ENCODE results near the gene SLC10A4. TPM values are rescaled to one million over a fixed set of nuclear protein-coding genes. Genes with fewer than 3 reads are reported as not detected.

Gene SLC10A4
- total and polyA plus RNA-seq, 7 donors = 0.06 to 0.29 (median 0.15) TPM; not detected in 1

GRCh38 chr4:48454591-48454990 is 28.6 kb upstream of the SLC10A4 start:
- ATAC-seq = no peak
- no peaks in the 10 kb centered on the region for H3K4me1 ChIP-seq
- no peaks in the 10 kb centered on the region for H3K27me3 ChIP-seq (ENCODE audit: insufficient read depth in 3 of 3, low read length in 2 of 3)
- H3K9me3 ChIP-seq = no peaks in the 10 kb centered on the region
- no peaks in the 10 kb centered on the region for H3K36me3 ChIP-seq (ENCODE audit: insufficient read depth in 1 of 2, low read depth in 1 of 2)
- WGBS, 3 donors = 89 to 92% (median 90%) methylated on average over 2 of the region's 2 CpGs
- H3K4me3 ChIP-seq = no peak overlapping the region
- no peak overlapping the region for H3K27ac ChIP-seq
- intact Hi-C loops (cut with DNase I) = no loop called here
- no peak for DNase-seq
- TF ChIP-seq CTCF (IDR thresholded peaks at IDR 0.05) = no peak

GRCh38 chr4:48461000-48461399 is 22.1 kb upstream of the SLC10A4 start:
- Histone ChIP-seq H3K36me3 (ENCODE audit: insufficient read depth in 1 of 2, low read depth in 1 of 2) (no peaks in the 10 kb centered on the region), H3K4me3 (no peak overlapping the region), H3K27ac (no peak overlapping the region), H3K9me3 (peaks cover 3% of the 10 kb centered on the region), H3K4me1 (no peaks in the 10 kb centered on the region), H3K27me3 (ENCODE audit: insufficient read depth in 3 of 3, low read length in 2 of 3) (no peaks in the 10 kb centered on the region)
- no peak for ATAC-seq
- no peak for DNase-seq
- no peak for TF ChIP-seq CTCF (IDR thresholded peaks at IDR 0.05)
- intact Hi-C loops (cut with DNase I) = no loop called here

GRCh38 chr4:48462363-48462762 is 20.8 kb upstream of the SLC10A4 start:
- peaks cover 3% of the 10 kb centered on the region for H3K9me3 ChIP-seq
- no peak for DNase-seq
- WGBS, 3 donors = 43 to 50% (median 44%) methylated on average over 5 of the region's 5 CpGs
- no peak for ATAC-seq
- TF ChIP-seq CTCF (IDR thresholded peaks at IDR 0.05) = no peak
- intact Hi-C loops (cut with DNase I) = no loop called here
- no peaks in the 10 kb centered on the region for H3K4me1 ChIP-seq
- H3K27ac ChIP-seq = no peak overlapping the region
- H3K27me3 ChIP-seq (ENCODE audit: insufficient read depth in 3 of 3, low read length in 2 of 3) = no peaks in the 10 kb centered on the region
- H3K36me3 ChIP-seq (ENCODE audit: insufficient read depth in 1 of 2, low read depth in 1 of 2) = no peaks in the 10 kb centered on the region
- H3K4me3 ChIP-seq = no peak overlapping the region

GRCh38 chr4:48467442-48467841 is 15.7 kb upstream of the SLC10A4 start:
- WGBS, 3 donors = 26 to 46% (median 41%) methylated on average over 2 of the region's 2 CpGs
- Histone ChIP-seq H3K27ac (no peak overlapping the region), H3K4me3 (no peak overlapping the region), H3K4me1 (no peaks in the 10 kb centered on the region), H3K27me3 (ENCODE audit: insufficient read depth in 3 of 3, low read length in 2 of 3) (no peaks in the 10 kb centered on the region), H3K9me3 (peaks cover 3% of the 10 kb centered on the region), H3K36me3 (ENCODE audit: insufficient read depth in 1 of 2, low read depth in 1 of 2) (no peaks in the 10 kb centered on the region)
- no peak for TF ChIP-seq CTCF (IDR thresholded peaks at IDR 0.05)
- no peak for DNase-seq
- no peak for ATAC-seq
- intact Hi-C loops (cut with DNase I) = no loop called here

- H3K27ac ChIP-seq = no peak overlapping the region
- 61 to 74% (median 71%) methylated on average over 4 of the region's 5 CpGs for WGBS, 3 donors
These were observed 15.3 kb upstream of the SLC10A4 start for GRCh38 chr4:48467891-48468290.

More at GRCh38 chr4:48467891-48468290, 15.3 kb upstream of the SLC10A4 start:
- Histone ChIP-seq H3K36me3 (ENCODE audit: insufficient read depth in 1 of 2, low read depth in 1 of 2) (no peaks in the 10 kb centered on the region), H3K4me3 (no peak overlapping the region), H3K4me1 (no peaks in the 10 kb centered on the region), H3K9me3 (peaks cover 3% of the 10 kb centered on the region), H3K27me3 (ENCODE audit: insufficient read depth in 3 of 3, low read length in 2 of 3) (no peaks in the 10 kb centered on the region)
- DNase-seq (no peak), ATAC-seq (no peak)
- no peak for TF ChIP-seq CTCF (IDR thresholded peaks at IDR 0.05)
- intact Hi-C loops (cut with DNase I) = no loop called here
